CD14-positive monocyte (primary cell): ENCODE measurements around the gene TGFBRAP1. TPM values are rescaled to one million over a fixed set of nuclear protein-coding genes. Genes with fewer than 3 reads are reported as not detected.
A peak's percentile ranks its signal among the peaks of the same experiment; 100 is the strongest.

Source experiments
- DNase-seq, 3 donors: peaks; one replicate each; pipeline ENCODE4 v3.0.0-alpha.2; 2011 to 2022
- H2AFZ ChIP-seq: 2 replicates; pipeline ENCODE4 v1.6.0; 2012; ENCODE audit warnings: mild to moderate bottlenecking, low read depth, low read length, inconsistent platforms; ENCODE audit not compliant: insufficient read depth, poor library complexity, severe bottlenecking
- H3K27ac ChIP-seq, 2 donors: 1 replicate in 1 of 2; 2 replicates in 1 of 2; pipeline ENCODE4 v1.5.1; 2012 to 2013; ENCODE audit warnings: low read length in 2 of 2, control low read depth in 1 of 2, inconsistent platforms in 1 of 2, low read depth in 1 of 2, mild to moderate bottlenecking in 1 of 2
- H3K27me3 ChIP-seq, 2 donors: one replicate each; pipeline versions ENCODE4 v1.6.0 to v1.6.1; 2011 to 2013; ENCODE audit warnings: low read length in 2 of 2; ENCODE audit not compliant: control insufficient read depth in 2 of 2, insufficient read depth in 2 of 2
- H3K36me3 ChIP-seq, 2 donors: replicated peaks in 1 of 2; 1 replicate in 1 of 2; 2 replicates in 1 of 2; pipeline versions ENCODE4 v1.5.1 to v1.6.1; 2012 to 2013; ENCODE audit warnings: low read length in 2 of 2, control low read depth in 1 of 2, inconsistent platforms in 1 of 2, mild to moderate bottlenecking in 1 of 2; ENCODE audit not compliant: insufficient read depth in 2 of 2, control insufficient read depth in 1 of 2
- H3K4me1 ChIP-seq, 2 donors: 1 replicate in 1 of 2; 2 replicates in 1 of 2; pipeline versions ENCODE4 v1.5.1 to v1.6.1; 2012 to 2013; ENCODE audit warnings: low read length in 2 of 2, control low read depth in 1 of 2, inconsistent platforms in 1 of 2, mild to moderate bottlenecking in 1 of 2, moderate library complexity in 1 of 2; ENCODE audit not compliant: insufficient read depth in 2 of 2, control insufficient read depth in 1 of 2
- H3K4me2 ChIP-seq: replicated peaks from 2 replicates; pipeline ENCODE3; 2012; ENCODE audit warnings: low read length, moderate library complexity, mild to moderate bottlenecking; ENCODE audit not compliant: poor library complexity, severe bottlenecking; ENCODE audit errors: extremely low read depth
- H3K4me3 ChIP-seq, 3 experiments: fragments of 200-600 bp in 1 of 3; sonication (generic) in 1 of 3; replicated peaks in 1 of 3; 1 replicate in 2 of 3; 2 replicates in 1 of 3; pipeline ENCODE4 v1.5.1; 2011 to 2013; ENCODE audit warnings: low read length in 3 of 3, mild to moderate bottlenecking in 3 of 3, control low read depth in 2 of 3, low read depth in 2 of 3, inconsistent platforms in 1 of 3, moderate library complexity in 1 of 3
- H3K79me2 ChIP-seq: 2 replicates; pipeline ENCODE4 v1.6.0; 2012; ENCODE audit warnings: mild to moderate bottlenecking, control low read depth, inconsistent platforms, low read length, moderate library complexity; ENCODE audit not compliant: insufficient read depth
- H3K9ac ChIP-seq: 2 replicates; pipeline ENCODE4 v1.6.0; 2017; ENCODE audit warnings: low read length, mild to moderate bottlenecking; ENCODE audit not compliant: insufficient read depth, poor library complexity, severe bottlenecking
- H3K9me3 ChIP-seq, 2 donors: replicated peaks in 1 of 2; 1 replicate in 1 of 2; 2 replicates in 1 of 2; pipeline versions ENCODE4 v1.5.1 to v1.6.1; 2012 to 2013; ENCODE audit warnings: low read length in 2 of 2, control low read depth in 1 of 2; ENCODE audit not compliant: control insufficient read depth in 1 of 2, insufficient read depth in 1 of 2
- H4K20me1 ChIP-seq: 2 replicates; pipeline ENCODE4 v1.6.0; 2012; ENCODE audit warnings: mild to moderate bottlenecking, low read length, control low read depth, moderate library complexity; ENCODE audit not compliant: insufficient read depth
- H3K27ac Mint-ChIP-seq, 7 donors: one replicate each; pipeline ENCODE4 v1.8.0; 2020; ENCODE audit warnings: mild to moderate bottlenecking in 7 of 7, mixed read lengths in 7 of 7, moderate library complexity in 6 of 7, inconsistent platforms in 2 of 7
- H3K27me3 Mint-ChIP-seq, 3 donors: one replicate each; pipeline ENCODE4 v1.8.0; 2021 to 2022; ENCODE audit warnings: low read depth in 3 of 3, mild to moderate bottlenecking in 3 of 3, mixed read lengths in 3 of 3, moderate library complexity in 3 of 3, inconsistent platforms in 1 of 3
- H3K36me3 Mint-ChIP-seq, 2 donors: one replicate each; pipeline ENCODE4 v1.8.0; 2020; ENCODE audit warnings: mixed read lengths in 2 of 2, inconsistent platforms in 1 of 2, mild to moderate bottlenecking in 1 of 2
- H3K4me1 Mint-ChIP-seq: one replicate; pipeline ENCODE4 v1.8.0; 2020; ENCODE audit warnings: mild to moderate bottlenecking, mixed read lengths
- H3K4me3 Mint-ChIP-seq, 2 donors: one replicate each; pipeline ENCODE4 v1.8.0; 2020; ENCODE audit warnings: mild to moderate bottlenecking in 2 of 2, mixed read lengths in 2 of 2, moderate library complexity in 1 of 2
- H3K9me3 Mint-ChIP-seq, 7 donors: one replicate each; pipeline ENCODE4 v1.8.0; 2020 to 2022; ENCODE audit warnings: mixed read lengths in 7 of 7, mild to moderate bottlenecking in 6 of 7, moderate library complexity in 6 of 7, inconsistent platforms in 2 of 7
- WGBS: methylation state at CpG from one replicate; pipeline ENCODE4 v1.1.5; 2013; ENCODE audit warnings: missing lambda C conversion rate; ENCODE audit not compliant: insufficient coverage; 5-methylcytosine and 5-hydroxymethylcytosine counted together
- intact Hi-C, 2 donors: fragments of 100-400 bp; cut with micrococcal nuclease; formaldehyde crosslinking; loops; one replicate each; pipeline versions ENCODE4 v1.15.0 to v1.15.1; 2023
- polyA plus RNA-seq, 3 donors: library from polyadenylated mRNA; depleted of rRNA in 1 of 3; unstranded in 2 of 3; stranded (reverse) in 1 of 3; fragments of 300-500 nt in 2 of 3; fragments of >200 nt in 1 of 3; fragmentation: Illumina TruSeq in 2 of 3; gene quantifications; 1 replicate in 2 of 3; 2 replicates in 1 of 3; pipeline ENCODE4 v1.2.3, GENCODE V29; 2012 to 2021
- TF ChIP-seq, protein P1 (sequence below): fragments of 200-600 bp; IDR thresholded peaks from one replicate; pipeline ENCODE4 v1.8.0; 2022; ENCODE audit warnings: antibody characterized with exemption, mild to moderate bottlenecking

The TGFBRAP1 gene
- polyA plus RNA-seq, 3 donors: 10.0 to 10.5 (median 10.2) TPM

DNA sequence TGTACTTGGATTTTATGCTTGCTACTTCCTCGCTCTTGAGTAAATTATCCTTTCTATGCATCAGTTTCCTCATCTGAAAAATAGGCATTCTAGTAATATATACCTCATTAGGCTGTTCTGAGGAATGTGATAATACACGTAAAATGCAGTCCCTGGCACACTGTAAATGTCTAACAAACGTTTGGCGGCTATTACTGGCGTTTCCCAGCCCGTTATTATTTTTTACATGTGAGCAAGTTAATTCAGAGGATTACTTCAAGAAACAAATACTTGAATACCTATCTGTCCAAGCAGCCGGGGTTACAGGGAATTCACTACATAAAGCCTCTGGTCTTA is 7.2 kb upstream of the TGFBRAP1 start:
- Mint-ChIP-seq H3K4me3 (peak overlapping the region; percentile 91 to 100), H3K27me3 (no peaks in the 10 kb centered on the region), H3K27ac (peak overlapping the region; percentile 100), H3K4me1 (peaks cover 26% of the 10 kb centered on the region), H3K36me3 (peaks cover 21 to 24% of the 10 kb centered on the region in 2 donors), H3K9me3 (no peaks in the 10 kb centered on the region)
- peak overlapping the region; percentile 75 to 95 (median 91) for H3K4me3 ChIP-seq
- peak overlapping the region; percentile 95 to 100 for H3K27ac ChIP-seq
- DNase-seq: no peak
- H3K79me2 ChIP-seq: peaks cover 37% of the 10 kb centered on the region
- H3K36me3 ChIP-seq: peaks cover 19 to 29% of the 10 kb centered on the region in 2 donors
- peaks cover 17 to 20% of the 10 kb centered on the region in 2 donors for H3K4me1 ChIP-seq
- WGBS: 11% methylated on average over 4 of the region's 7 CpGs
- H4K20me1 ChIP-seq: no peaks in the 10 kb centered on the region
- H2AFZ ChIP-seq: peak overlapping the region; percentile 91
- TF ChIP-seq, protein P1, sequence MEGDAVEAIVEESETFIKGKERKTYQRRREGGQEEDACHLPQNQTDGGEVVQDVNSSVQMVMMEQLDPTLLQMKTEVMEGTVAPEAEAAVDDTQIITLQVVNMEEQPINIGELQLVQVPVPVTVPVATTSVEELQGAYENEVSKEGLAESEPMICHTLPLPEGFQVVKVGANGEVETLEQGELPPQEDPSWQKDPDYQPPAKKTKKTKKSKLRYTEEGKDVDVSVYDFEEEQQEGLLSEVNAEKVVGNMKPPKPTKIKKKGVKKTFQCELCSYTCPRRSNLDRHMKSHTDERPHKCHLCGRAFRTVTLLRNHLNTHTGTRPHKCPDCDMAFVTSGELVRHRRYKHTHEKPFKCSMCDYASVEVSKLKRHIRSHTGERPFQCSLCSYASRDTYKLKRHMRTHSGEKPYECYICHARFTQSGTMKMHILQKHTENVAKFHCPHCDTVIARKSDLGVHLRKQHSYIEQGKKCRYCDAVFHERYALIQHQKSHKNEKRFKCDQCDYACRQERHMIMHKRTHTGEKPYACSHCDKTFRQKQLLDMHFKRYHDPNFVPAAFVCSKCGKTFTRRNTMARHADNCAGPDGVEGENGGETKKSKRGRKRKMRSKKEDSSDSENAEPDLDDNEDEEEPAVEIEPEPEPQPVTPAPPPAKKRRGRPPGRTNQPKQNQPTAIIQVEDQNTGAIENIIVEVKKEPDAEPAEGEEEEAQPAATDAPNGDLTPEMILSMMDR: no peak
- no peaks in the 10 kb centered on the region for H3K9me3 ChIP-seq
- intact Hi-C loops: no loop called here
- H3K27me3 ChIP-seq: no peaks in the 10 kb centered on the region
- H3K4me2 ChIP-seq: peak overlapping the region; percentile 93
- peak overlapping the region; percentile 93 for H3K9ac ChIP-seq

DNA sequence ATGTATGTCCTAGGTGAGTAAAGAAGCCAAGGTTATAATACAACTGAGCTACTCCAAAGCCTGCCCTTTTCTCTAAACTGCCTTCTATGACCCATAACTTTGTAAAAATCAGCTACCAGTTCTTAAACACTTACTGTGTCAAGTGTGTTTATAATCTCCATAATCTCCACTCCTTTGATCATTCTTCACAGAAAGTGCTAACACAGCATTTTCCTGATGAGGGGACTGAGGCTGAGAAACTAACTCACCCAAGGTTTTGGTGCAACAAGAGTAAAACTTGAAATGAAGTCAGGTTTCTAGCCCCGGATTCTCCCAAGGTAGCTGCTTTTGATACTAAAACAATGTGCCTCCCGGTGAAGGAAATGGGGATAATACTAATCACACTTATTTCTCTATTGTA is 5.9 kb upstream of the TGFBRAP1 start:
- Histone ChIP-seq H3K27me3 (no peaks in the 10 kb centered on the region), H3K9ac (no peak overlapping the region), H3K9me3 (no peaks in the 10 kb centered on the region), H4K20me1 (no peaks in the 10 kb centered on the region), H3K4me2 (no peak overlapping the region), H3K36me3 (peaks cover 7 to 16% of the 10 kb centered on the region in 2 donors), H3K27ac (no peak overlapping the region), H3K4me1 (peaks cover 20 to 25% of the 10 kb centered on the region in 2 donors), H2AFZ (peak overlapping the region; percentile 22), H3K79me2 (peaks cover 43% of the 10 kb centered on the region), H3K4me3 (no peak overlapping the region)
- intact Hi-C loops: no loop called here
- Mint-ChIP-seq H3K9me3 (no peaks in the 10 kb centered on the region), H3K36me3 (peaks cover 9 to 12% of the 10 kb centered on the region in 2 donors), H3K27ac (no peak overlapping the region), H3K27me3 (no peaks in the 10 kb centered on the region), H3K4me1 (peaks cover 30% of the 10 kb centered on the region), H3K4me3 (no peak overlapping the region)
- WGBS: no CpG with 5 or more reads among the region's 2 CpGs
- no peak for DNase-seq
- TF ChIP-seq, protein P1: no peak
